ENCODE data around the gene SAMD8.
"Not testable (repeated sequence)": the region's sequence is repeated elsewhere in the genome, so short reads cannot be mapped to it uniquely, and the experiment has no call there.

DNA sequence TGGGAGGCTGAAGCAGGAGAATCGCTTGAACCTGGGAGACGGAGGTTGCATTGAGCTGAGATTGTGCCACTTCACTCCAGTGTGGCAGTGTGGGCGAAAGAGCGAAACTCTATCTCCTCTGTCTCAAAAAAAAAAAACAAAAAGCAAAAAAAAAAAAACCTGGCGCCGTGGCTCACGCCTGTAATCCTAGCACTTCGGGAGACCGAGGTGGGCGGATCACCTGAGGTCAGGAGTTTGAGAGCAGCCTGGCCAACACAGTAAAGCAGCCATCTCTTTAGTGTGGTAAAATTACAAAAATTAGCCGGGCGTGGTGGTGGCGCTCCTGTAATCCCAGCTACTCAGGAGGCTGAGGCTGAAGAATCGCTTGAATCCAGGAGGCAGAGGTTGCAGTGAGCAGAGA, 95.2 kb downstream of the SAMD8 start:
- not testable (repeated sequence) for TF ChIP-seq FOS (IDR thresholded peaks at IDR 0.05; ENCODE audit: borderline replicate concordance, extremely low read depth, insufficient read length); EP300 (IDR thresholded peaks at IDR 0.05; ENCODE audit: borderline replicate concordance in 1 of 2, control insufficient read depth in 1 of 2, low read depth in 2 of 2, low read length in 2 of 2); POLR2A (IDR thresholded peaks at IDR 0.05; ENCODE audit: low read depth, low read length); CTCF (IDR thresholded peaks at IDR 0.05 in 2 of 3, conservative IDR thresholded peaks at IDR 0.05 in 1 of 3; ENCODE audit: control insufficient read depth in 2 of 3, extremely low read depth in 1 of 3, insufficient read depth in 1 of 3, low read depth in 3 of 3, low read length in 3 of 3); SRF (IDR thresholded peaks at IDR 0.05; ENCODE audit: low read depth in 2 of 2, low read length in 2 of 2); SIX5 (IDR thresholded peaks at IDR 0.05; ENCODE audit: low read depth, low read length, severe bottlenecking); MEF2A (IDR thresholded peaks at IDR 0.05; ENCODE audit: insufficient read depth, low read depth, low read length)

Measured in GM12878 (cell line).